Transverse colon (tissue), 3 donors: ENCODE data around the gene ALDOB.

Source experiments
- EP300 ChIP-seq: sonication (generic); formaldehyde crosslinking; IDR thresholded peaks from one replicate; pipeline ENCODE4 v1.6.1; 2017; ENCODE audit warnings: antibody characterized with exemption, low read depth
- POLR2A ChIP-seq: fragments of 450-650 bp; IDR thresholded peaks from one replicate; pipeline ENCODE4 v1.6.1; 2016; ENCODE audit warnings: antibody characterized with exemption, mild to moderate bottlenecking, moderate library complexity
- TF ChIP-seq, protein P1 (sequence below), 5 experiments: fragments of 200-600 bp in 3 of 5; fragments of 450-650 bp in 2 of 5; sonication (generic) in 3 of 5; IDR thresholded peaks; 1 replicate in 2 of 5; 2 replicates in 3 of 5; pipeline ENCODE4 v1.5.1; 2016 to 2017; ENCODE audit warnings: antibody characterized with exemption in 5 of 5, inconsistent platforms in 3 of 5, mild to moderate bottlenecking in 2 of 5, moderate library complexity in 1 of 5

DNA sequence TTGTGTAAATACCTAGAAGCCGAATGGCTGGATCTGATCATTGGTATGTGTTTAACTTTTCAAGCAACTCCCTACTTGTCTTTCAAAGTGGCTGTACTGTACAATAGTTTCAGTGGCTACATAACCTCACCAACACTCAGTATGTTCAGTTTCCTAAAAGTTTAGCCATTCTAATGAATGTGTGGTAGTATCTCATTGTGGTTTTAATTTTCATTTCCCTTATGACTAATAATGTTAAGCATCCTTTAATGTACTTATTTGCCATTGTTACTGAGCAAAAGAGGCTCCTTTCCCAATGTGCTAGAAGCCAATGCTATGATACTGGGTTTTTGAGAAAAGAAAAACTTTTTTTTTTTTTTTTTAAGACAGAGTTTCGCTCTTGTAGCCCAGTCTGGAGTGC is 27.8 kb upstream of the ALDOB start:
- TF ChIP-seq, protein P1, sequence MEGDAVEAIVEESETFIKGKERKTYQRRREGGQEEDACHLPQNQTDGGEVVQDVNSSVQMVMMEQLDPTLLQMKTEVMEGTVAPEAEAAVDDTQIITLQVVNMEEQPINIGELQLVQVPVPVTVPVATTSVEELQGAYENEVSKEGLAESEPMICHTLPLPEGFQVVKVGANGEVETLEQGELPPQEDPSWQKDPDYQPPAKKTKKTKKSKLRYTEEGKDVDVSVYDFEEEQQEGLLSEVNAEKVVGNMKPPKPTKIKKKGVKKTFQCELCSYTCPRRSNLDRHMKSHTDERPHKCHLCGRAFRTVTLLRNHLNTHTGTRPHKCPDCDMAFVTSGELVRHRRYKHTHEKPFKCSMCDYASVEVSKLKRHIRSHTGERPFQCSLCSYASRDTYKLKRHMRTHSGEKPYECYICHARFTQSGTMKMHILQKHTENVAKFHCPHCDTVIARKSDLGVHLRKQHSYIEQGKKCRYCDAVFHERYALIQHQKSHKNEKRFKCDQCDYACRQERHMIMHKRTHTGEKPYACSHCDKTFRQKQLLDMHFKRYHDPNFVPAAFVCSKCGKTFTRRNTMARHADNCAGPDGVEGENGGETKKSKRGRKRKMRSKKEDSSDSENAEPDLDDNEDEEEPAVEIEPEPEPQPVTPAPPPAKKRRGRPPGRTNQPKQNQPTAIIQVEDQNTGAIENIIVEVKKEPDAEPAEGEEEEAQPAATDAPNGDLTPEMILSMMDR (IDR thresholded peaks at IDR 0.05): no peak
- no peak for TF ChIP-seq POLR2A
- TF ChIP-seq EP300: no peak
